Inflammatory macrophage treated with lipopolysaccharide for 4 hours (primary cell): ENCODE results near the gene PCED1B.
"Not testable (repeated sequence)": the region's sequence is repeated elsewhere in the genome, so short reads cannot be mapped to it uniquely, and the experiment has no call there.

Source experiments
- DNase-seq: peaks from one replicate; pipeline ENCODE4 v3.0.0-alpha.2; 2020

Gene PCED1B

GRCh38 chr12:47091009-47091408 is 11.6 kb downstream of the PCED1B start:
- DNase-seq: no peak

GRCh38 chr12:47094804-47095203 is 15.4 kb downstream of the PCED1B start:
- DNase-seq: no peak

GRCh38 chr12:47095446-47096236 is 16.2 kb downstream of the PCED1B start:
- DNase-seq: no peak

GRCh38 chr12:47097276-47097896 is 18.0 kb downstream of the PCED1B start:
- no peak for DNase-seq

- DNase-seq: no peak
Measured at GRCh38 chr12:47098099-47098498, 18.7 kb downstream of the PCED1B start.

GRCh38 chr12:47099610-47100009 is 20.2 kb downstream of the PCED1B start:
- DNase-seq: no peak

GRCh38 chr12:47100160-47100559 is 20.7 kb downstream of the PCED1B start:
- no peak for DNase-seq

- no peak for DNase-seq
Measured at GRCh38 chr12:47102406-47102805, 23.0 kb downstream of the PCED1B start.

- no peak for DNase-seq
Measured at GRCh38 chr12:47102845-47103651, 23.6 kb downstream of the PCED1B start.

GRCh38 chr12:47105914-47106674 is 26.7 kb downstream of the PCED1B start:
- DNase-seq: no peak

GRCh38 chr12:47107446-47107845 is 28.0 kb downstream of the PCED1B start:
- DNase-seq: no peak

GRCh38 chr12:47107926-47108325 is 28.5 kb downstream of the PCED1B start:
- no peak for DNase-seq

GRCh38 chr12:47110011-47110541 is 30.7 kb downstream of the PCED1B start:
- no peak for DNase-seq

- no peak for DNase-seq
Measured at GRCh38 chr12:47110718-47111391, 31.4 kb downstream of the PCED1B start.

GRCh38 chr12:47111392-47111778 is 32.0 kb downstream of the PCED1B start:
- no peak for DNase-seq

GRCh38 chr12:47111854-47112253 is 32.4 kb downstream of the PCED1B start:
- no peak for DNase-seq

- no peak for DNase-seq
Measured at GRCh38 chr12:47112679-47113078, 33.3 kb downstream of the PCED1B start.

- no peak for DNase-seq
Measured at GRCh38 chr12:47114481-47114892, 35.1 kb downstream of the PCED1B start.

GRCh38 chr12:47117305-47117704 is 37.9 kb downstream of the PCED1B start:
- DNase-seq: not testable (repeated sequence)

- no peak for DNase-seq
Measured at GRCh38 chr12:47120736-47121135, 41.3 kb downstream of the PCED1B start.

GRCh38 chr12:47121146-47121545 is 41.7 kb downstream of the PCED1B start:
- DNase-seq: no peak

- no peak for DNase-seq
Measured at GRCh38 chr12:47122602-47123001, 43.2 kb downstream of the PCED1B start.
